GM12878 (cell line): ENCODE measurements around the gene NAMPT. TPM values are rescaled to one million over a fixed set of nuclear protein-coding genes. Genes with fewer than 3 reads are reported as not detected.

ENCODE experiments used
- ATAC-seq: fragments of 200-7000 bp; cut with Tn5 transposase; 3 replicates; pipeline ENCODE4 v1.9.1; 2020; ENCODE audit warnings: mild to moderate bottlenecking, moderate library complexity
- BruUV-seq: library from RNA; stranded (reverse); fragments of 400-500 nt; replicated peaks from 2 replicates; lab custom pipeline; 2021; lab: Mats Ljungman, UMichigan
- CTCF ChIA-PET: fragments of 300-600 bp; sonication (Branson Sonifier 250); formaldehyde crosslinking; extraction: SDS; loops from one replicate; lab custom pipeline; 2021; ENCODE audit warnings: inconsistent platforms; lab: Yijun Ruan, JAX
- POLR2A ChIA-PET: fragments of 350-600 bp; formaldehyde crosslinking; extraction: SDS; loops from one replicate; lab custom pipeline; 2021; ENCODE audit warnings: inconsistent platforms; lab: Charles Lee
- RAD21 ChIA-PET: fragments of 300-600 bp; sonication (Branson Sonifier 250); formaldehyde crosslinking; loops from one replicate; lab custom pipeline; 2023; ENCODE audit warnings: antibody characterized with exemption; ENCODE audit not compliant: unreplicated experiment; lab: Charles Lee
- SMC1A ChIA-PET: fragments of 300-600 bp; sonication (Branson Sonifier 250); formaldehyde crosslinking; loops from one replicate; lab custom pipeline; 2023; ENCODE audit not compliant: unreplicated experiment, uncharacterized antibody; lab: Charles Lee
- DNase-seq: peaks from one replicate; pipeline ENCODE4 v3.0.0-alpha.2; 2011; ENCODE audit warnings: low read depth, low spot score
- FAIRE-seq: peaks from 3 replicates; lab custom pipeline; 2011; peaks lifted over from hg19 to GRCh38; lab: Jason Lieb, UNC
- H2AFZ ChIP-seq: 2 replicates; pipeline ENCODE4 v1.6.0; 2011; ENCODE audit warnings: low read depth, low read length, control low read depth; ENCODE audit not compliant: control insufficient read depth
- H3K27ac ChIP-seq: 2 replicates; pipeline ENCODE4 v1.5.1; 2011; ENCODE audit warnings: control low read depth; ENCODE audit not compliant: control insufficient read depth, insufficient read depth
- H3K27me3 ChIP-seq, 2 experiments: replicated peaks in 1 of 2; 2 replicates each; pipeline versions ENCODE4 v1.6.0 to v1.6.1; 2011; ENCODE audit warnings: low read length in 1 of 2; ENCODE audit not compliant: control insufficient read depth in 2 of 2, insufficient read depth in 2 of 2
- H3K36me3 ChIP-seq, 2 experiments: 2 replicates each; pipeline ENCODE4 v1.5.1; 2011; ENCODE audit warnings: low read length in 1 of 2; ENCODE audit not compliant: control insufficient read depth in 2 of 2, insufficient read depth in 2 of 2
- H3K4me1 ChIP-seq: 2 replicates; pipeline ENCODE4 v1.6.1; 2011; ENCODE audit warnings: mild to moderate bottlenecking, low read length, moderate library complexity, mixed read lengths; ENCODE audit not compliant: control insufficient read depth, insufficient read depth
- H3K4me2 ChIP-seq: 2 replicates; pipeline ENCODE4 v1.6.0; 2011; ENCODE audit warnings: control low read depth; ENCODE audit not compliant: control insufficient read depth, insufficient read depth
- H3K4me3 ChIP-seq: fragments of 200-600 bp; sonication (generic); 2 replicates; pipeline ENCODE4 v1.5.1; 2016
- H3K79me2 ChIP-seq: 2 replicates; pipeline ENCODE4 v1.6.0; 2011; ENCODE audit warnings: low read length; ENCODE audit not compliant: control insufficient read depth, insufficient read depth
- H3K9ac ChIP-seq: 2 replicates; pipeline ENCODE4 v1.8.0; 2011; ENCODE audit warnings: low read length, control low read depth, mixed read lengths; ENCODE audit not compliant: control insufficient read depth, insufficient read depth
- H3K9me3 ChIP-seq: replicated peaks from 3 replicates; pipeline ENCODE4 v1.5.1; 2011; ENCODE audit warnings: mild to moderate bottlenecking, low read length; ENCODE audit not compliant: control insufficient read depth, insufficient read depth
- H4K20me1 ChIP-seq: 2 replicates; pipeline ENCODE4 v1.6.0; 2011; ENCODE audit not compliant: control insufficient read depth, insufficient read depth
- ATF7 ChIP-seq: fragments of 450-650 bp; IDR thresholded peaks from 2 replicates; pipeline ENCODE4 v1.6.1; 2016; ENCODE audit warnings: low read depth, mild to moderate bottlenecking
- FOXM1 ChIP-seq: IDR thresholded peaks from 2 replicates; pipeline ENCODE4 v1.6.1; 2012; ENCODE audit warnings: low read depth, mild to moderate bottlenecking, inconsistent platforms, low read length, moderate library complexity
- GABPA ChIP-seq: IDR thresholded peaks from 2 replicates; pipeline ENCODE4 v1.6.1; 2014; ENCODE audit warnings: antibody characterized with exemption, low read depth, mild to moderate bottlenecking, inconsistent platforms
- MEF2B ChIP-seq: fragments of 450-650 bp; IDR thresholded peaks from 2 replicates; pipeline ENCODE4 v1.6.1; 2018; ENCODE audit warnings: mild to moderate bottlenecking, moderate library complexity; ENCODE audit not compliant: partially characterized antibody, poor library complexity, severe bottlenecking
- MLLT1 ChIP-seq: fragments of 450-650 bp; IDR thresholded peaks from 2 replicates; pipeline ENCODE4 v1.6.1; 2016; ENCODE audit warnings: mild to moderate bottlenecking
- MTA3 ChIP-seq: IDR thresholded peaks from 2 replicates; pipeline ENCODE4 v1.6.1; 2012; ENCODE audit warnings: low read length, inconsistent platforms, borderline replicate concordance
- MXI1 ChIP-seq: fragments of 150-350 bp; IDR thresholded peaks from 2 replicates; pipeline ENCODE4 v1.6.1; 2011; ENCODE audit warnings: low read depth, mild to moderate bottlenecking, inconsistent platforms, low read length, improper control_type of control experiment
- POLR2AphosphoS5 ChIP-seq: IDR thresholded peaks from 2 replicates; pipeline ENCODE4 v1.6.1; 2011; ENCODE audit warnings: mild to moderate bottlenecking, low read length, inconsistent platforms
- WGBS: methylation state at CpG from one replicate; pipeline ENCODE4 v1.1.6; 2016; ENCODE audit warnings: low lambda C conversion rate; ENCODE audit not compliant: insufficient replicate concordance, insufficient coverage; ENCODE audit errors: missing lambda C conversion rate; 5-methylcytosine and 5-hydroxymethylcytosine counted together
- in situ Hi-C: fragments of 300-500 bp; cut with MboI; formaldehyde crosslinking; loops from 9 replicates; pipeline ENCODE4 v1.14.3; 2018; ENCODE audit warnings: mixed read lengths
- intact Hi-C: fragments of 100-400 bp; cut with micrococcal nuclease; formaldehyde crosslinking; loops from one replicate; pipeline ENCODE4 v1.14.2; 2022; ENCODE audit not compliant: unreplicated experiment
- polyA plus RNA-seq, 11 experiments: library from polyadenylated mRNA; depleted of rRNA in 4 of 11; unstranded in 6 of 11; stranded (reverse) in 5 of 11; fragments of >200 nt; fragmentation: Nextera tagmentation in 4 of 11; fragmentation: Illumina TruSeq in 1 of 11; extraction: Ambion mirVana in 4 of 11; extraction: Trizol in 1 of 11; gene quantifications; 1 replicate in 1 of 11; 2 replicates in 10 of 11; pipeline versions ENCODE4 v1.2.1 to v1.2.3, GENCODE V29; 2011 to 2016; ENCODE audit warnings: inconsistent platforms in 2 of 11, missing spikeins in 2 of 11, low read depth in 1 of 11
- total RNA-seq, 4 experiments: library from RNA; depleted of rRNA in 3 of 4; stranded (reverse); fragments of >200 nt in 3 of 4; fragmentation: Illumina TruSeq in 1 of 4; extraction: Trizol in 1 of 4; gene quantifications; 2 replicates each; pipeline versions ENCODE4 v1.2.1 to v1.2.3, GENCODE V29; 2013 to 2021
- TF ChIP-seq, protein P1 (sequence below): fragments of 450-650 bp; IDR thresholded peaks from 2 replicates; pipeline ENCODE4 v1.6.1; 2017; ENCODE audit warnings: mild to moderate bottlenecking, moderate library complexity

NAMPT gene
- total and polyA plus RNA-seq, 10 of the 15 experiments (the other 5 are each of a cell fraction or from before 2014, with no cell fraction given), result 28.3 to 173 (median 75.0) TPM

- Histone ChIP-seq H3K4me2 (no peak overlapping the region), H3K9ac (no peak overlapping the region), H3K36me3 (peaks cover 12 to 15% of the 10 kb centered on the region in 2 experiments), H2AFZ (no peak overlapping the region), H3K4me3 (no peak overlapping the region), H3K9me3 (no peaks in the 10 kb centered on the region), H3K27ac (no peak overlapping the region), H3K4me1 (peaks cover 24% of the 10 kb centered on the region), H4K20me1 (no peaks in the 10 kb centered on the region), H3K79me2 (peaks cover 1% of the 10 kb centered on the region), H3K27me3 (no peaks in the 10 kb centered on the region)
- ATAC-seq, result peak; percentile 2; the same call in 2 of the 3 replicates
- 95% methylated on average over 3 of the region's 3 CpGs for WGBS
- BruUV-seq, result no TSS peak
- FAIRE-seq, result no peak
- no peak for DNase-seq
- in situ Hi-C loops (no loop called here), intact Hi-C loops (loop anchor here (5.0 kb wide), 1 partner anchor 75 kb away; no protein-coding TSS in a partner anchor)
- POLR2A ChIA-PET, result interaction anchor here (0.6 to 1.4 kb wide), 4 partner anchors 12 to 1069 kb away, joined by 3 to 4 read pairs (median 3); partner anchors contain the start of gene NAMPT
- TF ChIP-seq POLR2AphosphoS5 (peak; percentile 81), MTA3 (no peak), MXI1 (no peak)
- RAD21 ChIA-PET, result interaction anchor here (0.6 to 4.5 kb wide), 6 partner anchors 15 to 215 kb away, joined by 3 to 21 read pairs (median 5); partner anchors contain the start of gene NAMPT
- SMC1A ChIA-PET, result interaction anchor here (1.2 to 9.5 kb wide), 5 partner anchors 9 to 205 kb away, joined by 4 to 71 read pairs (median 19); no protein-coding TSS in a partner anchor
- CTCF ChIA-PET, result interaction anchor here (1.8 to 2.8 kb wide), 3 partner anchors 12 to 81 kb away, joined by 3 to 9 read pairs (median 7); no protein-coding TSS in a partner anchor
Measured at GRCh38 chr7:106257752-106258151, 27.0 kb downstream of the NAMPT start.

GRCh38 chr7:106256144-106256543 lies 28.6 kb downstream of the NAMPT start:
- Histone ChIP-seq H2AFZ (no peak overlapping the region), H3K4me2 (0 out of 2 replicates have a peak overlapping the region, but pooled peaks have one; percentile 21), H3K79me2 (peaks cover 1% of the 10 kb centered on the region)
- RAD21 ChIA-PET, result no interaction called here
- in situ Hi-C loops, result no loop called here
- no TSS peak for BruUV-seq
- TF ChIP-seq FOXM1 (no peak), MLLT1 (peak; percentile 22; the same call in 1 of the 2 replicates), ATF7 (peak; percentile 72), MEF2B (peak; percentile 81), GABPA (0 out of 2 replicates have a peak, but pooled peaks have one; percentile 18)
- TF ChIP-seq, protein P1, sequence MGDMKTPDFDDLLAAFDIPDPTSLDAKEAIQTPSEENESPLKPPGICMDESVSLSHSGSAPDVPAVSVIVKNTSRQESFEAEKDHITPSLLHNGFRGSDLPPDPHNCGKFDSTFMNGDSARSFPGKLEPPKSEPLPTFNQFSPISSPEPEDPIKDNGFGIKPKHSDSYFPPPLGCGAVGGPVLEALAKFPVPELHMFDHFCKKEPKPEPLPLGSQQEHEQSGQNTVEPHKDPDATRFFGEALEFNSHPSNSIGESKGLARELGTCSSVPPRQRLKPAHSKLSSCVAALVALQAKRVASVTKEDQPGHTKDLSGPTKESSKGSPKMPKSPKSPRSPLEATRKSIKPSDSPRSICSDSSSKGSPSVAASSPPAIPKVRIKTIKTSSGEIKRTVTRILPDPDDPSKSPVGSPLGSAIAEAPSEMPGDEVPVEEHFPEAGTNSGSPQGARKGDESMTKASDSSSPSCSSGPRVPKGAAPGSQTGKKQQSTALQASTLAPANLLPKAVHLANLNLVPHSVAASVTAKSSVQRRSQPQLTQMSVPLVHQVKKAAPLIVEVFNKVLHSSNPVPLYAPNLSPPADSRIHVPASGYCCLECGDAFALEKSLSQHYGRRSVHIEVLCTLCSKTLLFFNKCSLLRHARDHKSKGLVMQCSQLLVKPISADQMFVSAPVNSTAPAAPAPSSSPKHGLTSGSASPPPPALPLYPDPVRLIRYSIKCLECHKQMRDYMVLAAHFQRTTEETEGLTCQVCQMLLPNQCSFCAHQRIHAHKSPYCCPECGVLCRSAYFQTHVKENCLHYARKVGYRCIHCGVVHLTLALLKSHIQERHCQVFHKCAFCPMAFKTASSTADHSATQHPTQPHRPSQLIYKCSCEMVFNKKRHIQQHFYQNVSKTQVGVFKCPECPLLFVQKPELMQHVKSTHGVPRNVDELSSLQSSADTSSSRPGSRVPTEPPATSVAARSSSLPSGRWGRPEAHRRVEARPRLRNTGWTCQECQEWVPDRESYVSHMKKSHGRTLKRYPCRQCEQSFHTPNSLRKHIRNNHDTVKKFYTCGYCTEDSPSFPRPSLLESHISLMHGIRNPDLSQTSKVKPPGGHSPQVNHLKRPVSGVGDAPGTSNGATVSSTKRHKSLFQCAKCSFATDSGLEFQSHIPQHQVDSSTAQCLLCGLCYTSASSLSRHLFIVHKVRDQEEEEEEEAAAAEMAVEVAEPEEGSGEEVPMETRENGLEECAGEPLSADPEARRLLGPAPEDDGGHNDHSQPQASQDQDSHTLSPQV, result no peak
- TF ChIP-seq, all 136 proteins: peak for 4
- 63% methylated on average over 2 of the region's 2 CpGs for WGBS
- ChIA-PET CTCF (no interaction called here), SMC1A (interaction anchor here (9.5 kb wide), 1 partner anchor 15 kb away, joined by 71 read pairs; no protein-coding TSS in a partner anchor), POLR2A (no interaction called here)
- no peak overlapping the region for H3K4me3 ChIP-seq
- peaks cover 24% of the 10 kb centered on the region for H3K4me1 ChIP-seq
- no peak for FAIRE-seq
- H3K27ac ChIP-seq, result peak overlapping the region; percentile 23; the same call in 1 of the 2 replicates
- ATAC-seq, result peak; percentile 34
- DNase-seq, result no peak
- H4K20me1 ChIP-seq, result no peaks in the 10 kb centered on the region
- peaks cover 12 to 26% of the 10 kb centered on the region in 2 experiments for H3K36me3 ChIP-seq
- H3K9me3 ChIP-seq, result no peaks in the 10 kb centered on the region
- no peak overlapping the region for H3K9ac ChIP-seq
- intact Hi-C loops, result loop anchor here (5.0 kb wide), 1 partner anchor 74 kb away; no protein-coding TSS in a partner anchor
- no peaks in the 10 kb centered on the region for H3K27me3 ChIP-seq
